IMR-90 (cell line): ENCODE measurements around the gene CHD6. TPM values are rescaled to one million over a fixed set of nuclear protein-coding genes. Genes with fewer than 3 reads are reported as not detected.

Experiments
- ATAC-seq: fragments of 200-7000 bp; cut with Tn5 transposase; 2 replicates; pipeline ENCODE4 v1.9.1; 2020; ENCODE audit warnings: low read depth, mild to moderate bottlenecking, moderate library complexity
- BruUV-seq: library from RNA; stranded (reverse); fragments of 400-500 nt; replicated peaks from 2 replicates; lab custom pipeline; 2021; lab: Mats Ljungman, UMichigan
- CTCF ChIA-PET: fragments of 300-600 bp; formaldehyde crosslinking; extraction: SDS; loops from one replicate; lab custom pipeline; 2021; ENCODE audit warnings: antibody characterized with exemption; lab: Yijun Ruan, JAX
- POLR2A ChIA-PET: fragments of 300-600 bp; sonication (Branson Sonifier 250); formaldehyde crosslinking; loops from one replicate; lab custom pipeline; 2022; ENCODE audit warnings: antibody characterized with exemption; ENCODE audit not compliant: unreplicated experiment; lab: Charles Lee
- DNase-seq: peaks from one replicate; pipeline ENCODE4 v3.0.0; 2013
- H2AFZ ChIP-seq: replicated peaks from 2 replicates; pipeline ENCODE3; 2013; ENCODE audit warnings: low read length, mild to moderate bottlenecking; ENCODE audit not compliant: poor library complexity
- H2AK5ac ChIP-seq: 2 replicates; pipeline ENCODE4 v1.6.1; 2013; ENCODE audit warnings: low read depth, low read length, inconsistent platforms
- H2AK9ac ChIP-seq: replicated peaks from 2 replicates; pipeline ENCODE3; 2013; ENCODE audit warnings: mild to moderate bottlenecking, low read depth, low read length, moderate library complexity; ENCODE audit not compliant: poor library complexity
- H2BK120ac ChIP-seq: 2 replicates; pipeline ENCODE4 v1.6.1; 2013; ENCODE audit warnings: low read depth, low read length, inconsistent platforms
- H2BK15ac ChIP-seq: 3 replicates; pipeline ENCODE4 v1.6.1; 2013; ENCODE audit warnings: low read depth, low read length, inconsistent platforms
- H2BK20ac ChIP-seq: 2 replicates; pipeline ENCODE4 v1.6.1; 2013; ENCODE audit warnings: low read depth, mild to moderate bottlenecking, inconsistent platforms, low read length, moderate library complexity
- H2BK5ac ChIP-seq: 2 replicates; pipeline ENCODE4 v1.6.1; 2013; ENCODE audit warnings: mild to moderate bottlenecking, low read depth, low read length, inconsistent platforms; ENCODE audit not compliant: poor library complexity, severe bottlenecking
- H3K14ac ChIP-seq: replicated peaks from 2 replicates; pipeline ENCODE4 v1.6.1; 2013; ENCODE audit warnings: low read depth, low read length, inconsistent platforms
- H3K18ac ChIP-seq: 2 replicates; pipeline ENCODE4 v1.6.1; 2013; ENCODE audit warnings: low read depth, low read length, control low read depth
- H3K23ac ChIP-seq: 2 replicates; pipeline ENCODE4 v1.6.1; 2013; ENCODE audit warnings: low read depth, low read length, inconsistent platforms
- H3K27ac ChIP-seq: 2 replicates; pipeline ENCODE4 v1.5.1; 2013; ENCODE audit warnings: mild to moderate bottlenecking, control low read depth, low read length; ENCODE audit not compliant: insufficient read depth
- H3K27me3 ChIP-seq: 2 replicates; pipeline ENCODE4 v1.6.1; 2013; ENCODE audit warnings: low read length; ENCODE audit not compliant: control insufficient read depth, insufficient read depth
- H3K36me3 ChIP-seq: 2 replicates; pipeline ENCODE4 v1.6.1; 2013; ENCODE audit warnings: low read length, mixed read lengths; ENCODE audit not compliant: control insufficient read depth, insufficient read depth
- H3K4ac ChIP-seq: 2 replicates; pipeline ENCODE4 v1.6.1; 2013; ENCODE audit warnings: low read depth, low read length, inconsistent platforms
- H3K4me1 ChIP-seq: 2 replicates; pipeline ENCODE4 v1.6.1; 2013; ENCODE audit warnings: low read length, mixed read lengths; ENCODE audit not compliant: control insufficient read depth, insufficient read depth
- H3K4me2 ChIP-seq: 2 replicates; pipeline ENCODE4 v1.6.1; 2013; ENCODE audit warnings: low read depth, mild to moderate bottlenecking, control low read depth, low read length, moderate library complexity
- H3K4me3 ChIP-seq: 2 replicates; pipeline ENCODE4 v1.5.1; 2013; ENCODE audit warnings: low read depth, mild to moderate bottlenecking, control low read depth, low read length, moderate library complexity; ENCODE audit not compliant: insufficient read depth
- H3K56ac ChIP-seq: 2 replicates; pipeline ENCODE4 v1.6.1; 2013; ENCODE audit warnings: low read length, inconsistent platforms; ENCODE audit not compliant: insufficient read depth; ENCODE audit errors: extremely low read depth
- H3K79me1 ChIP-seq, 2 experiments: 2 replicates each; pipeline ENCODE4 v1.6.1; 2013; ENCODE audit warnings: low read length in 2 of 2, inconsistent platforms in 1 of 2, low read depth in 1 of 2
- H3K9ac ChIP-seq: 2 replicates; pipeline ENCODE4 v1.6.1; 2013; ENCODE audit warnings: low read depth, low read length, control low read depth
- H3K9me1 ChIP-seq: 2 replicates; pipeline ENCODE4 v1.6.1; 2013; ENCODE audit warnings: low read length, inconsistent platforms; ENCODE audit not compliant: insufficient read depth
- H3K9me3 ChIP-seq: 2 replicates; pipeline ENCODE4 v1.6.1; 2013; ENCODE audit warnings: low read length; ENCODE audit not compliant: control insufficient read depth, insufficient read depth
- H4K20me1 ChIP-seq: 2 replicates; pipeline ENCODE4 v1.6.1; 2013; ENCODE audit warnings: low read length, inconsistent platforms; ENCODE audit not compliant: insufficient read depth
- H4K5ac ChIP-seq: 2 replicates; pipeline ENCODE4 v1.6.1; 2013; ENCODE audit warnings: mild to moderate bottlenecking, low read depth, low read length, control low read depth
- H4K8ac ChIP-seq, 2 experiments: 2 replicates each; pipeline ENCODE4 v1.6.1; 2013; ENCODE audit warnings: low read depth in 2 of 2, low read length in 2 of 2, control low read depth in 1 of 2, inconsistent platforms in 1 of 2
- H4K91ac ChIP-seq: 2 replicates; pipeline ENCODE4 v1.6.1; 2013; ENCODE audit warnings: low read depth, low read length, inconsistent platforms; ENCODE audit not compliant: insufficient read depth
- BHLHE40 ChIP-seq: fragments of 150-350 bp; IDR thresholded peaks from 2 replicates; pipeline ENCODE4 v1.6.1; 2016; ENCODE audit warnings: mild to moderate bottlenecking, low read depth, low read length
- CEBPB ChIP-seq: IDR thresholded peaks from 2 replicates; pipeline ENCODE4 v1.6.1; 2012; ENCODE audit warnings: low read depth, low read length, improper control_type of control experiment
- FOS ChIP-seq: fragments of 150-350 bp; IDR thresholded peaks from 2 replicates; pipeline ENCODE4 v1.6.1; 2016; ENCODE audit warnings: low read depth, low read length
- MAFK ChIP-seq: IDR thresholded peaks from 2 replicates; pipeline ENCODE4 v1.6.1; 2012; ENCODE audit warnings: low read depth, low read length, improper control_type of control experiment
- MAZ ChIP-seq: IDR thresholded peaks from 2 replicates; pipeline ENCODE4 v1.6.1; 2012; ENCODE audit warnings: low read depth, mild to moderate bottlenecking, low read length, improper control_type of control experiment, moderate library complexity, borderline replicate concordance
- NFE2L2 ChIP-seq: fragments of 150-350 bp; IDR thresholded peaks from 2 replicates; pipeline ENCODE4 v1.6.1; 2016; ENCODE audit warnings: low read depth, mild to moderate bottlenecking, low read length
- RAD21 ChIP-seq: IDR thresholded peaks from 2 replicates; pipeline ENCODE4 v1.6.1; 2012; ENCODE audit warnings: low read length, improper control_type of control experiment
- RCOR1 ChIP-seq: IDR thresholded peaks from 2 replicates; pipeline ENCODE4 v1.6.1; 2012; ENCODE audit warnings: mild to moderate bottlenecking, low read length, improper control_type of control experiment; ENCODE audit not compliant: insufficient replicate concordance
- RFX5 ChIP-seq: IDR thresholded peaks from 2 replicates; pipeline ENCODE4 v1.8.0; 2012; ENCODE audit warnings: low read depth, mild to moderate bottlenecking, low read length, moderate library complexity
- USF2 ChIP-seq: fragments of 150-350 bp; IDR thresholded peaks from 2 replicates; pipeline ENCODE4 v1.6.1; 2017; ENCODE audit warnings: mild to moderate bottlenecking, antibody characterized with exemption, low read length, low read depth
- WGBS, 2 experiments: methylation state at CpG; one replicate each; pipeline versions ENCODE4 v1.1.5 to v1.1.7; 2013; ENCODE audit warnings: missing lambda C conversion rate in 2 of 2; ENCODE audit not compliant: insufficient read length in 1 of 2; ENCODE audit errors: extremely low coverage in 2 of 2; 5-methylcytosine and 5-hydroxymethylcytosine counted together
- dilution Hi-C: fragments of 300-500 bp; cut with HindIII; formaldehyde crosslinking; loops from one replicate; pipeline ENCODE4 v1.14.3; 2018; ENCODE audit warnings: low sequenced_read_pairs; ENCODE audit not compliant: unreplicated experiment
- in situ Hi-C: fragments of 300-500 bp; cut with MboI; formaldehyde crosslinking; loops from 3 replicates; pipeline ENCODE4 v1.14.3; 2019; ENCODE audit warnings: low sequenced_read_pairs, inconsistent platforms, mixed read lengths
- intact Hi-C: fragments of 100-400 bp; cut with micrococcal nuclease; formaldehyde crosslinking; loops from 2 replicates; pipeline ENCODE4 v1.10.0; 2022
- polyA plus RNA-seq, 3 experiments: library from polyadenylated mRNA; depleted of rRNA; stranded (reverse); fragments of >200 nt; gene quantifications; 2 replicates each; pipeline ENCODE4 v1.2.3, GENCODE V29; 2012; ENCODE audit warnings: low replicate concordance in 1 of 3
- total RNA-seq: library from RNA; depleted of rRNA; stranded (reverse); fragments of >200 nt; gene quantifications from 2 replicates; pipeline ENCODE4 v1.2.3, GENCODE V29; 2012
- TF ChIP-seq, protein P1 (sequence below): fragments of 150-350 bp; IDR thresholded peaks from 2 replicates; pipeline ENCODE4 v1.6.1; 2016; ENCODE audit warnings: low read depth, mild to moderate bottlenecking, low read length, moderate library complexity, borderline replicate concordance

CHD6 gene
- total and polyA plus RNA-seq, 2 of the 4 experiments (the other 2 are of a cell fraction) = 8.8 to 26.7 TPM

- intact Hi-C loops = no loop called here
- H3K4ac ChIP-seq = no peak overlapping the region
- no peak overlapping the region for H2AK5ac ChIP-seq
- no peak overlapping the region for H3K4me2 ChIP-seq
- no peak overlapping the region for H2BK5ac ChIP-seq
- no peaks in the 10 kb centered on the region for H3K4me1 ChIP-seq
- H4K91ac ChIP-seq = no peak overlapping the region
- POLR2A ChIA-PET = no interaction called here
- H3K4me3 ChIP-seq = no peak overlapping the region
- no peak overlapping the region for H4K8ac ChIP-seq
- BruUV-seq = no TSS peak
- H4K5ac ChIP-seq = no peak overlapping the region
- no peak overlapping the region for H2BK120ac ChIP-seq
- no peaks in the 10 kb centered on the region for H3K9me3 ChIP-seq
- peaks cover 12% of the 10 kb centered on the region for H3K27me3 ChIP-seq
- no peak overlapping the region for H2AFZ ChIP-seq
- no CpG with 5 or more reads among the region's 9 CpGs for WGBS, 2 experiments
- H3K14ac ChIP-seq = no peak overlapping the region
- no peak overlapping the region for H2BK15ac ChIP-seq
- H3K9ac ChIP-seq = no peak overlapping the region
- dilution Hi-C loops = no loop called here
- CTCF ChIA-PET = no interaction called here
- TF ChIP-seq MAFK (no peak), USF2 (no peak), CEBPB (no peak), RCOR1 (no peak), NFE2L2 (no peak), BHLHE40 (no peak), FOS (no peak), RFX5 (no peak), MAZ (no peak), RAD21 (no peak)
- TF ChIP-seq, protein P1, sequence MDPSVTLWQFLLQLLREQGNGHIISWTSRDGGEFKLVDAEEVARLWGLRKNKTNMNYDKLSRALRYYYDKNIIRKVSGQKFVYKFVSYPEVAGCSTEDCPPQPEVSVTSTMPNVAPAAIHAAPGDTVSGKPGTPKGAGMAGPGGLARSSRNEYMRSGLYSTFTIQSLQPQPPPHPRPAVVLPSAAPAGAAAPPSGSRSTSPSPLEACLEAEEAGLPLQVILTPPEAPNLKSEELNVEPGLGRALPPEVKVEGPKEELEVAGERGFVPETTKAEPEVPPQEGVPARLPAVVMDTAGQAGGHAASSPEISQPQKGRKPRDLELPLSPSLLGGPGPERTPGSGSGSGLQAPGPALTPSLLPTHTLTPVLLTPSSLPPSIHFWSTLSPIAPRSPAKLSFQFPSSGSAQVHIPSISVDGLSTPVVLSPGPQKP = no peak
- no peak overlapping the region for H3K18ac ChIP-seq
- no peak overlapping the region for H3K56ac ChIP-seq
- in situ Hi-C loops = no loop called here
- H2AK9ac ChIP-seq = no peak overlapping the region
- ATAC-seq (no peak), DNase-seq (no peak)
- H2BK20ac ChIP-seq = no peak overlapping the region
- no peak overlapping the region for H3K23ac ChIP-seq
- H3K27ac ChIP-seq = no peak overlapping the region
- no peaks in the 10 kb centered on the region for H3K79me1 ChIP-seq
- H3K9me1 ChIP-seq = no peaks in the 10 kb centered on the region
- no peaks in the 10 kb centered on the region for H4K20me1 ChIP-seq
- no peaks in the 10 kb centered on the region for H3K36me3 ChIP-seq
Measured at GRCh38 chr20:41387444-41387851, 230.7 kb downstream of the CHD6 start.
